WERI-Rb-1 (cell line): ENCODE measurements around the gene CSDE1.

ENCODE experiments used
- DNase-seq: peaks from one replicate; pipeline ENCODE4 v3.0.0-alpha.2; 2020
- H3K27ac ChIP-seq: fragments of 250-450 bp; sonication (Bioruptor Pico); 2 replicates; pipeline ENCODE4 v1.5.1; 2020; ENCODE audit warnings: mild to moderate bottlenecking, moderate library complexity
- H3K27me3 ChIP-seq: fragments of 250-450 bp; sonication (Bioruptor Pico); 2 replicates; pipeline ENCODE4 v1.5.1; 2021; ENCODE audit warnings: mild to moderate bottlenecking, low read depth, moderate library complexity; ENCODE audit not compliant: insufficient read depth, severe bottlenecking
- H3K36me3 ChIP-seq: fragments of 250-450 bp; sonication (Bioruptor Pico); 2 replicates; pipeline ENCODE4 v1.5.1; 2020; ENCODE audit warnings: mild to moderate bottlenecking, moderate library complexity
- H3K4me3 ChIP-seq: 2 replicates; pipeline ENCODE4 v1.5.1; 2011; ENCODE audit warnings: low read depth, mild to moderate bottlenecking, control low read depth, low read length
- H3K9me3 ChIP-seq: fragments of 250-450 bp; sonication (Bioruptor Pico); 2 replicates; pipeline ENCODE4 v1.5.1; 2021; ENCODE audit warnings: mild to moderate bottlenecking, moderate library complexity; ENCODE audit not compliant: severe bottlenecking
- CTCF ChIP-seq: IDR thresholded peaks from 2 replicates; pipeline ENCODE4 v1.5.1; 2011; ENCODE audit warnings: low read depth, mild to moderate bottlenecking, control low read depth, inconsistent platforms, low read length

Gene CSDE1

GRCh38 chr1:114716304-114717170 lies 41.2 kb downstream of the CSDE1 start, which contains the start of gene NRAS:
NRAS (minus strand) TSS chr1:114716771; CDS start chr1:114716160, 611 bp downstream.
- Histone ChIP-seq H3K27me3 (no peaks in the 10 kb centered on the region), H3K36me3 (peaks cover 69% of the 10 kb centered on the region), H3K27ac (peak within 1 kb of the TSS; percentile 83), H3K9me3 (no peaks in the 10 kb centered on the region), H3K4me3 (peak within 1 kb of the TSS; percentile 85)
- DNase-seq = peak; percentile 93
- no peak for TF ChIP-seq CTCF

GRCh38 chr1:114715952-114716303 lies 41.9 kb downstream of the CSDE1 start:
- no peaks in the 10 kb centered on the region for H3K9me3 ChIP-seq
- H3K27me3 ChIP-seq = no peaks in the 10 kb centered on the region
- DNase-seq = peak; percentile 41
- no peak for TF ChIP-seq CTCF
- peak overlapping the region; percentile 83 for H3K27ac ChIP-seq
- peaks cover 67% of the 10 kb centered on the region for H3K36me3 ChIP-seq
- peak overlapping the region; percentile 85 for H3K4me3 ChIP-seq

GRCh38 chr1:114712977-114713376 lies 44.8 kb downstream of the CSDE1 start:
- no peaks in the 10 kb centered on the region for H3K27me3 ChIP-seq
- no peak overlapping the region for H3K27ac ChIP-seq
- H3K36me3 ChIP-seq = peaks cover 64% of the 10 kb centered on the region
- no peak overlapping the region for H3K4me3 ChIP-seq
- no peak for DNase-seq
- H3K9me3 ChIP-seq = no peaks in the 10 kb centered on the region
- no peak for TF ChIP-seq CTCF

- Histone ChIP-seq H3K27me3 (no peaks in the 10 kb centered on the region), H3K9me3 (no peaks in the 10 kb centered on the region), H3K36me3 (peaks cover 79% of the 10 kb centered on the region), H3K27ac (no peak overlapping the region), H3K4me3 (no peak overlapping the region)
- no peak for TF ChIP-seq CTCF
- DNase-seq = no peak
These were observed 47.4 kb downstream of the CSDE1 start for GRCh38 chr1:114710360-114710759.

GRCh38 chr1:114707604-114708003 lies 50.2 kb downstream of the CSDE1 start:
- DNase-seq = no peak
- Histone ChIP-seq H3K27me3 (no peaks in the 10 kb centered on the region), H3K36me3 (peaks cover 62% of the 10 kb centered on the region), H3K27ac (no peak overlapping the region), H3K9me3 (no peaks in the 10 kb centered on the region), H3K4me3 (no peak overlapping the region)
- no peak for TF ChIP-seq CTCF
